EH (cell line): Measurements from ENCODE around the gene KCNH2.

ENCODE experiments used
- DNase-seq: peaks from one replicate; pipeline ENCODE4 v3.0.0-alpha.2; 2015; ENCODE audit warnings: low read depth

KCNH2 gene

GRCh38 chr7:150994838-150995510, 16.9 kb upstream of the KCNH2 start:
- no peak for DNase-seq

GRCh38 chr7:150994141-150994837, 16.2 kb upstream of the KCNH2 start:
- DNase-seq, result no peak

- no peak for DNase-seq
Measured at GRCh38 chr7:150993511-150993910, 15.4 kb upstream of the KCNH2 start.

GRCh38 chr7:150992833-150993302, 14.7 kb upstream of the KCNH2 start:
- DNase-seq, result peak; percentile 47

- DNase-seq, result no peak
Measured at GRCh38 chr7:150992051-150992640, 14.0 kb upstream of the KCNH2 start.

- no peak for DNase-seq
Measured at GRCh38 chr7:150990416-150991186, 12.5 kb upstream of the KCNH2 start, which contains the start of gene NOS3. Gene NOS3, plus strand, starts transcription at chr7:150991017. Its CDS starts 2,787 bp downstream, at chr7:150993804.

- no peak for DNase-seq
Measured at GRCh38 chr7:150989456-150989855, 11.3 kb upstream of the KCNH2 start.

GRCh38 chr7:150988230-150989226, 10.4 kb upstream of the KCNH2 start:
- DNase-seq, result peak; percentile 44

- no peak for DNase-seq
Measured at GRCh38 chr7:150986556-150986955, 8.4 kb upstream of the KCNH2 start.

GRCh38 chr7:150986099-150986512, 8.0 kb upstream of the KCNH2 start:
- DNase-seq, result peak; percentile 58

- DNase-seq, result peak; percentile 49
Measured at GRCh38 chr7:150983893-150984368, 5.8 kb upstream of the KCNH2 start.

- DNase-seq, result no peak
Measured at GRCh38 chr7:150982351-150982750, 4.2 kb upstream of the KCNH2 start.

- no peak for DNase-seq
Measured at GRCh38 chr7:150981644-150982043, 3.5 kb upstream of the KCNH2 start.

GRCh38 chr7:150980663-150981062, 2.5 kb upstream of the KCNH2 start:
- no peak for DNase-seq

GRCh38 chr7:150979713-150980390, 1.7 kb upstream of the KCNH2 start:
- DNase-seq, result no peak

- DNase-seq, result no peak
Measured at GRCh38 chr7:150977382-150978125, 567 bp downstream of the KCNH2 start.

GRCh38 chr7:150976529-150977381, 1.4 kb downstream of the KCNH2 start:
- no peak for DNase-seq

GRCh38 chr7:150975536-150976319, 2.4 kb downstream of the KCNH2 start:
- no peak for DNase-seq
